Epidermal melanocyte (primary cell): ENCODE measurements around the gene MINPP1.
"Not testable (repeated sequence)": the region's sequence is repeated elsewhere in the genome, so short reads cannot be mapped to it uniquely, and the experiment has no call there.

Source experiments
- DNase-seq: peaks from one replicate; pipeline ENCODE4 v3.0.0; 2011; ENCODE audit warnings: low spot score; ENCODE audit not compliant: insufficient read length

MINPP1 gene

DNA sequence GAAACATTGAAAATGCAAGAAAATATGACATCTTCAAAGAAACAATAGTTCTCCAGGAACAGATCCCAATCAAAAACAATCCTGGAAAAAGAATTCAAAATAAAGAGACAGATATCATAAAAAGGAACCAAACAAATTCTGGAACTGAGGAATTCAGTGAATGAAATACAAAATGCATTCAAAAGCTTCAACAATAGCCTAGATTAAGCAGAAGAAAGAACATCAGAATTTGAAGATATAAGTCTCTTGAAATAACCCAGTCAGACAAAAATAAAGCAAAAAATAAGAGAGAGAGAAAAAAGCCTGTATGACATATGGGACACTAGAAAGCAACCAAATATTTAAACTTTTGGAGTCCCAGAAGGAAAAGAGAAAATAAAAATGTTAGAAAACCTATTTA is 60.3 kb downstream of the MINPP1 start:
- no peak for DNase-seq

DNA sequence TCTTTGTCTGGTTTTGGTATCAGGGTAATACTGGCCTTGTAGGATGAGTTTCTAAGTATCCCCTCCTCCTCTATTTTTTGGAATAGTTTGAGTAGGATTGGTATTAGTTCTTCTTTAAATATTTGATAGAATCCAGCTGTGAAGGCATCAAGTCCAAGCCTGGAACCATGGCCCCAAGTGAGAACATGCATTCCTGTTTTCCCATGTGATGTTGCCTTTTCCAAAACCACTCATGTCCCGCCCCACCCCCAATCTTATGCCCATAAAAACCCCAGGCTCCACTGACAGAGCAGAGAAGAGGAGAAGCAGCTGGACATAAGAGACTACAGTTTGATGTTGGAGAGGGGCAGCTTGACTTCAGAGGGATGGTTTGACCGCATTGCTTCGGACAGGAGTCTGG is 71.2 kb downstream of the MINPP1 start:
- no peak for DNase-seq

DNA sequence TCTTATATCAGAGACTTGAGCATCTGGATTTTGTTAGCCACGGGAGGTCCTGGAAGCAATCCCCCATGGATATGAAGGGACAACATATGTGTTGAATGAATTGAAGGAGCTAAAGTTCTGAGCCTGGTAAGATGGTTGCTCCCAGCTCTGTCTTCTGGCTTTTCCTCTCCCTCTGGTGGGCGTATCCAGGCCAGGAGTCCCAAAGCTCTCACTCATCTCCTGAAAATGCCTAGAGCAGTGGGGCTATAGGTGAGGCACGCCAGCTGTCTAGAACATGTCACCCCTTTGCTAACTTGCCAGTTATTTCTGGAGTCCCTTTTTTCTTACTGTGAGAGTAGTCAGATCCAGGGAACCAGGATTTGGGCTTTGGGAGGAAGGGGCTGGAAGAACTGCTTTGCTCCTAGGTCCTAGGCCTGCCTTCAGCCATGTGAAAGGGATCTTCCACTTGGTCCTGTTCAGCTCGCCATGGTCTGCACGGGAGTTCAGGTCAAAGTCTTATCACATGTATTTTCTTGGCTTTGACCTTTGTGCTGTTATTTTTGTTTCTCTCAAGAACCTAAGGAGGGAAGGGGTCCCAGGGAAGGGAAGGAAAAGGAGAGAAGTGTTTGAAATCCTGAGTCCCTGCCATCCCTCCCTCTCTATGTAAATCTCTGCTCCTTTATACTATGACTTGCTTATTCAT is 73.6 kb downstream of the MINPP1 start:
- DNase-seq, result no peak

DNA sequence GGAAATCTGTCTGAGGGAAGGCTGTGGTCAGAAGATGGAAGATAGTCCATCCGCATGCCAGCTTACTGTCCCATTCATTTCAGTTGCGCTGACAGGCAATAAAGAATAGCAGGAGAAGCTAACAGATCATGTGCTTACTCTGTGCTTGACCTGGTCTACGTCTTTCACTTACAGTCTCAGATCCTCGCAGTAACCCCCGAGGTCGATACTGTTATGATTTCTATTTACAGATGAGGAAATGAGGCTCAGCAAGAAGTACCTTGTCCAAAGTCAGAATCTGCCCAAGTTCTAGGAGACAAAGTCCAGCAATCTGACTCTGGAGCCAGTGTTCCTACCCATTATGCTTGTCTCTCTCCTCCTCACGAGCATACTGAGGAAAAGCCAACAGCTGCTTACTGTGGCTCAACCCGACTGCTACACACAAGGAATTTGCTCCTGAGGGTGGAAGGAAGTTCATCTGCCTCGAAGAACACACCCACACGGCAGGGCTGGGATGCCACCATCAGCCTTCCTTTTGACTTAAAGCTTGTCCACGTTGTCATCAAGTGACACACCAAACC is 74.2 kb downstream of the MINPP1 start:
- no peak for DNase-seq

DNA sequence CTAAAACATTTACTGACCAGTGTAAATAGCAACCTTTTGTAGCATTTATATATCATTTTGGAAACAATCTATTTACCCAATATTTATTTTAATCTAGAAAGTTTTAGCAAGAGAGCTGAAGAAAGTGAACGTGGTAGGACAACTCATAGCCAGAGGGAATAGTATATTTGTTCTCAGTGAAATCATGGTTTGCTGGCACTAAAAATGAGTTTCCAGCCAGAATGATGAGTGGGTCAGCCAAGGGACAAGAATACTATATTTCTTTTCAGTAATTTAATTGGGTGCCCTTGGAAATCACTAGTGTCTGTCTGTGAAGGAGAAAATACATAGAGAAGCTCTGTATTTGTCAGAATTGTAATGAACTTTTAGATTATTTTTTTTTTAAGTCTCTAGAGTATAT is 74.9 kb downstream of the MINPP1 start:
- no peak for DNase-seq

DNA sequence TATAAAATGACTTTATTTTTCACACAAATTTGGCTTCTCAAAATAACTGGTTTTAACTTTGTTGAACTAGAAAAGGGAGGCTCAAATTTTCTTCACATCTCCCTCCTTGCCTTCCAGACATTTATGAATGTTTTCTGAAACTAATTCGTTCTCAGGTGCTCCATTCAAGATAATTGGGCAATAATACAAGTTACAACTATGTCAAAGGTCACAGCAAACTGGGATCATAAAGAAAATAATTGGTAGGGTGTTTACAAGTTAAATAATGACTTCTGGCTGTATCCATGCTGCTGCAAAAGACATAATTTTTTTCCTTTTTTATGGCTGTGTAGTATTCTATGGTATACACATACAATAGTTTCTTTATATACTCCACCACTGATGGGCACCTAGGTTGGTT is 75.3 kb downstream of the MINPP1 start:
- no peak for DNase-seq

DNA sequence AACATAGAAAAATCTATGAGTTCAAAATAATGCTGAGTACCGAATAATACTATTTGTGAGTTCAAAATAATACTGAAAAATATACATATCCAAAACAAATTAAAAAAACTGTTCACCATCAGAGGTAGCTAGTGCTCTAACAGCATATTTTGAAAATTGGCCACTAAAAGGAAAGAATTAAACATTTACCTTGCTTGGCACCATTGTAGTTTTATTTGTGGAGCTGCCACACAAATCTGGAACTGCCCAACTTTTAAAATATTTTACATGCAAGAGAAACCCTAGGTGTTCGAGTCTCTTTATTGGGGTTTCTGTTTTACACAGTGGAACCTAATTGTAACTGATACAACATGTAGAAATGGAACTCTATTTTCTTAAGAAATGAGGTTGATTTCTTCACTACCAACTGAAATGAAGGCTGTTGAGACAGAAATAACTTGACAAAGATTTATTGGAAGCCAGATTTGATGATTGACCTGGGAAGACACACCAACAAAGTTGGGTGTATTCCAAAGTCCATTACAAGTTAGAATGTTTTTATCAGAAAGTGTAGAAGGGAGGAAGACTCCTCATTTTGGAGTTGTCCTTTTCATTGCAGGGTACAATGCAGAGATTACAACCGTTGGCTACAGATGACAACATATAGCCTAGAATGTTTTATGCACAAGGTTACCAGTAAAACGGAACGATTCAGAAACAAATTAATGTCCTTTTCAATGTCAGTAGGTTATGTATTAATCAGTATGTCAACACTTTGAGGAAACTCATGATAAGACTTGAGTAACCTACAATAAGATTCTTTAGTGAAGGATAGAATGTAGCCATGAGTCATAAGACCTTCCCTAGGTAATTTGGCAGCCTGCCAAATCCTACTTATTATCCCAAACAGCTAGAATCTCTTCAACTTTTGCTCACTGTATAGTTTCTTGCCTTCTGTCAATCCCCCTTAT is 81.1 kb downstream of the MINPP1 start:
- no peak for DNase-seq

DNA sequence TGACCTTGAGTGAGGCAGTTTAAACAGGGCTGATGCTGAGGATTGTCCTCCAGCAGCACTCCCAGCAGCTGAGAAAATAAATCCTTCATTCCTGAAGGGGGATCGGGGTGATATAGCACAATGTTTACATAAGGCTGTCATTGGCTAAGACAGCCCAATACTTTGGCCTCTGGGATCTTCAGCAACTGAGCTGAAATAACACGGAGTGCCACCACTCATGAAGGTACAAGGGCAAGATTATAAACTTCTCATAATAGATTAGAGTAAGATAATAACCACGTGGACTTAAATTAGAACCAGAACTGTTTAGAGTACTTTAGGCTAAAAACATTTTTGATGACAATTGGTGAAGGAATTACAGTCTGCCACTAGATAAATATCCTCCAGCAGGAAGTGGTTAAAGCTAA is 85.0 kb downstream of the MINPP1 start:
- no peak for DNase-seq

DNA sequence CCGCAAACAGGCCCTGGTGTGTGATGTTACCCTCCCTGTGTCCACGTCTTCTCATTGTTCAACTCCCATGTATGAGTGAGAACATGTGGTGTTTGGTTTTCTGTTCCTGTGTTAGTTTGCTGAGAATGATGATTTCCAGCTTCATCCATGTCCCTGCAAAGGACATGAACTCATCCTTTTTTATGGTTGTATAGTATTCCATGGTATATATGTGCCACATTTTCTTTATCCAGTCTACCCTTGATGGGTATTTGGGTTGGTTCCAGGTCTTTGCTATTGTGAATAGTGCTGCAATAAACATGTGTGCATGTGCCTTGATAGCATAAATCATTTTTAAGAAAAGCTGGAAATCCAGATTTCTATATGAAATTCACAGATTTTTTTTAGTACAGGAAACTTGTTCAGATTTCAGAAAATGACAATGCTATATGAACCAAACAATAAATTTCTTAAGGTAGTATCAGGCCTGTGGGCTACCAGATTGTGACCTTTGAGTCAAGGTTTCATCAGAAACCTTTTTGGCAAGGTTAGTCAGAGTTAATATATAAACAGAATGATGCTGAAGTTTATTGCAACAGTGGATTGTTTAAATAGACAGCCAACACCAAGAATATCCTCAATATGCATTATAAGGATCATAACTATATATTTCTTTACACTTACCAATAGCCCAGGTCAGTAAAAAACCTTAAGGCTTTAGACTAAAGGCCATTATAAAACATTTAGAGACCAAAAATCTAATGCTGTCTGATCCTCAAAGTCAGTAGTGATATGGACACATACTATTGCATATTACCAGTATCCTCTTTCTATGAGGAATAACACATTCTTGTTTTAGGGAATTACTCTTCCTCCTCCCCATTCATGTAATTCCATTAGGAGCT is 86.3 kb downstream of the MINPP1 start:
- DNase-seq, result no peak

DNA sequence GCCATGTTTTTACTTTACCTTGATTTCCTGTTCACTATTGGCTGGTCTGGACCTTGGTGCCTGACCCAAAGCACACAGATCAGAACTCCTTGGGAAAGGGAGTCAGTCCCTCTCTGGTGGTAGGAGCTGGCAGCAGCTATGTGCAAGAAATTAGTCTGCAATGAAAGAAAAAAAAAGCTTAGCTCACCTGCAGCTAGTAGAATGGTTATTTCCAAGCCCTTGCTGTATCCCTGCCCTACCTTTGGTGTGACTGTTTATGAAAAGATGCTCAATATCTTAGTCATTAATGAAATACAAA is 86.8 kb downstream of the MINPP1 start:
- no peak for DNase-seq

DNA sequence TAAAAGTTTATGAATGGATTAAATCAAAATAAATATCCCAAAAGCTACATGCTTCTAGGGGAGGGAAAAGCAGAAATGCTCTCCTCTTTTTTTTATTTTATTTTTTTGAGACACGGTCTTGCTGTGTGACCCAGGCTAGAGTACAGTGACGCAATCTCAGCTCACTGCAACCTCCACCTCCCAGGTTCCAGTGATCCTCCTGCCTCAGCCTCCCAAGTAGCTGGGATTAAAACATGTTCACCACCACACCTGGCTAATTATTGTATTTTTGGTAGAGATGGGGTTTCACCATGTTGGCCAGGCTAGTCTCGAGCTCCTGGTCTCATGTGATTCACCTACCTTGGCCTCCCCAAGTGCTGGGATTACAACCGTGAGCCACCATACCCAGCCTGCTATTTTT is 88.2 kb downstream of the MINPP1 start:
- not testable (repeated sequence) for DNase-seq

DNA sequence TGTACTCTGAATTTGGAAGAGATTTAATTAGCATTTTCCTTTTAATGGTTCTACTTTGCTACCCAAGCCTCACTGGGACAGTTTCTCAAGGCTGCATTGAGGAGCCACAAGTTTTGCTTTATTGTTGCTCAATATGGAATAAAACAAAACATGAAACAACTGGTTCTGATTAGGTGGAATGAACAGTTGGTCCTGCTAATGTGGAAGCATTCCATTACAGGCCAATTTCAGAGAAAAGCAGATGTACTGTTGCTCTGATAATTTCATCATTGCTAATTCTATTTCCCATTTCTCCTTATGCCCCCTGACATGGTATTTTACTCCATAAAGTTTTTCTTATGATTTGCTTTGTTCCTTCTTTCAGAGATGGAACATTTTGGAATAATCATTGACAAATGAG is 89.0 kb downstream of the MINPP1 start:
- DNase-seq, result no peak

DNA sequence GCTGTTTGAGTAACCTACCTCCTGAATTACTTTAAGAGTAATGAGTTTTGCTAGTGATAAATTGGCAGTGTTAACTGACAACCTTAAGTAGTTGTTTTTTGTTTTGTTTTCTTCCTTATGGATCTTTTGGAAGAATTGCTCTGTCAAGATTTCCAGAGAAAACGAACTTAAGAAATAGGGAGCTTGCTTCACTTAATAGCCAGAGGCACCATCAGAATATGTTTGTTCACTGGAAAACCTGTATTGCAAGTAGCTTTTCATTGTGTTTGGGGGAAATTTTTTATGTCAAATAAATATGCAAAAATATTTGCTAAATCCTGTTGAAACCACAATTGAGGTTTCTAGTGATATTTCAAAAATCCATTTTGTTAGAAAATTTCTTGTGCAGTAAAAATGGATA is 89.5 kb downstream of the MINPP1 start:
- no peak for DNase-seq

DNA sequence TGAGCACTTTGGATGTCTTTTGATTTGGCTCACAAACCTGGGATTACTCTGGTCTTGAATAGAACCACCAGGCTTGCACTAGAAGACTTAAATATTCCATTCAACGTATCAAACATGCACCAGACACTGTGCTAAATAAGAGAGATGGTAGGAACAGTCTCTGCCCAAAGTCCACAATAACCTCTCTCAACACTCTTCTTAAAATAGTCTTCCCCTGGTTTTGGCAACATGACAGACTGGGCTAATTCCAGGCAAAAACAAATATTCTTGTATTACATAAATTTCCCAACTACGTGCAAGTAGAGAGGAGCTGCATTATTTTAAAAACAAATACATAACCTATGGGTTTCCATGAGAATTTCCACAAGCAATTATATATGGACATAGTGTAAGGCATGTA is 90.2 kb downstream of the MINPP1 start:
- DNase-seq, result no peak

DNA sequence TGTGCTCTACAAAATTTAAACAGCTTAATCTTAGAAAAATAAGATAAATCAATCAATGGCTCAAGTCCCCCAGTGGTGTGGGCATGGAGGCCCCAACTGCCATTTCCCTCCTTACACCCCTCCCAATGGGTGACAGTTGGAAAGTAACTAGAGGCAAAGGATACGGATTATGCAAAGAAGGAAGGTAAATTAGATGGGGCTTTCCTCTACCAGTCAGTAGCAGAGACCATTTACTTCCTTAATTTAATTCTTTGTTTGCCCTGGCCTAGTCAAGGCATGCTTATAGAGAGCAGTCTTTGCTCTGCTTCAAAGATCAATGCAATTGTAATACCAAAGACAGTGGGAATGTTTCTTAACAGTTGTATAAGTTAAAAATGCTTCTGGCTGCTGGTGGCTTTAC is 91.7 kb downstream of the MINPP1 start:
- no peak for DNase-seq

DNA sequence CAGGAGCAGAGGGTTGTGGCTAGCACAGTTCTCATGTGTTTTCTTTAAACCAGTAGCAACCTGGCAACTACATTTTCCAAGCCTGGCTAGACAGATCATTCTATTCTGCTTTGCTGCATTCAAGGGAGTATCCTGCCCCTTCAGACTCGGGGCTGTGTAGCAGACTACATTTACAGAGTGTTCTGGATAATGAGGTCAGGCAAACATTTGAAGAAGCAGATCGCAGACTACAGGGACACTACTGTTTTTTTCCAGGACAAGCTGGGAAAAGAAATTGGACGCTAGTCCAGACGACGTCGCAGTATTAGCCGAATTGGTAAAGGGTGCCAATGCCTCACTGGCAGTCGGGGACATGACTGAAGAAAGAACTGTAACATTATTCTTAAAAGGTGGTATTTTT is 94.0 kb downstream of the MINPP1 start:
- no peak for DNase-seq

DNA sequence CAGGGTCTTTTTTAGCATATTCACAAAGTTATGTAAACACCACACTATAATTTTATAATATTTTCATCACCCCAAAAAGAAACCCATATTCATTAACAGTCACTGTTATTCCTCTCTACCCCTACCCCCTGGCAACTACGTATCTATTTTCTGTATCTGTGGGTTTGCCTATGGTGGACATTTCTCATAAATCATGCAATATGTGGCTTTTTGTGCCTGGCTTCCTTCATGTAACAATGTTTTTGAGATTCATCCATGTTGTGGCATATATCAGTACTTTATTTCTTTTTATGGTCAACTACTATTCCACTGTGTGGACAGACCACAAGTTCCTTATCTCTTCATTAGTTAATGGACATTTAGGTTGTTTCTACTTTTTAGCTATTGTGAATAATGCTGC is 95.9 kb downstream of the MINPP1 start:
- no peak for DNase-seq
